HPDE6-E6E7 (cell line): ENCODE results near the gene RUFY3.
"Not testable (repeated sequence)": the region's sequence is repeated elsewhere in the genome, so short reads cannot be mapped to it uniquely, and the experiment has no call there.

Source experiments
- DNase-seq: peaks from one replicate; pipeline ENCODE4 v3.0.0; 2011; ENCODE audit warnings: missing footprints; ENCODE audit errors: extremely low spot score

The RUFY3 gene

GRCh38 chr4:70721747-70722146 lies at the start of gene RUFY3:
Gene RUFY3 (plus strand): TSS chr4:70721964. CDS start chr4:70722574, 610 bp downstream.
- DNase-seq = no peak

GRCh38 chr4:70674191-70674590 lies 47.6 kb upstream of the RUFY3 start:
- DNase-seq = no peak

- no peak for DNase-seq
Observed at GRCh38 chr4:70674731-70675130, 47.0 kb upstream of the RUFY3 start.

- no peak for DNase-seq
Observed at GRCh38 chr4:70676554-70677090, 45.1 kb upstream of the RUFY3 start.

GRCh38 chr4:70678383-70678999 lies 43.3 kb upstream of the RUFY3 start:
- no peak for DNase-seq

- no peak for DNase-seq
Observed at GRCh38 chr4:70680934-70681333, 40.8 kb upstream of the RUFY3 start.

- DNase-seq = no peak
Observed at GRCh38 chr4:70681704-70682103, 40.1 kb upstream of the RUFY3 start.

- DNase-seq = not testable (repeated sequence)
Observed at GRCh38 chr4:70682142-70682541, 39.6 kb upstream of the RUFY3 start.

- no peak for DNase-seq
Observed at GRCh38 chr4:70687392-70687791, 34.4 kb upstream of the RUFY3 start.

- DNase-seq = peak; percentile 91
Observed at GRCh38 chr4:70687821-70688794, 33.7 kb upstream of the RUFY3 start, which contains the start of gene UTP3. Gene UTP3 (plus strand): TSS chr4:70688532. CDS start chr4:70688678, 146 bp downstream.

GRCh38 chr4:70688795-70689231 lies 33.0 kb upstream of the RUFY3 start:
- no peak for DNase-seq

- DNase-seq = no peak
Observed at GRCh38 chr4:70691661-70692060, 30.1 kb upstream of the RUFY3 start.

GRCh38 chr4:70694633-70695032 lies 27.1 kb upstream of the RUFY3 start:
- DNase-seq = not testable (repeated sequence)

- not testable (repeated sequence) for DNase-seq
Observed at GRCh38 chr4:70698435-70698834, 23.3 kb upstream of the RUFY3 start.

GRCh38 chr4:70700712-70701111 lies 21.1 kb upstream of the RUFY3 start:
- no peak for DNase-seq

GRCh38 chr4:70701271-70701670 lies 20.5 kb upstream of the RUFY3 start:
- DNase-seq = no peak

- DNase-seq = not testable (repeated sequence)
Observed at GRCh38 chr4:70702592-70702991, 19.2 kb upstream of the RUFY3 start.

- DNase-seq = no peak
Observed at GRCh38 chr4:70703619-70704214, 18.0 kb upstream of the RUFY3 start.

GRCh38 chr4:70704215-70704930 lies 17.4 kb upstream of the RUFY3 start:
- DNase-seq = no peak

GRCh38 chr4:70704931-70705182 lies 16.9 kb upstream of the RUFY3 start:
- DNase-seq = no peak

GRCh38 chr4:70705183-70706043 lies 16.4 kb upstream of the RUFY3 start:
- DNase-seq = peak; percentile 48
